Upper lobe of left lung (tissue), 4 donors: Measurements from ENCODE around the gene ENOSF1.

Experiments
- POLR2A ChIP-seq, 4 donors: fragments of 450-650 bp; IDR thresholded peaks; one replicate each; pipeline ENCODE4 v1.5.1; 2016 to 2017; ENCODE audit warnings: antibody characterized with exemption in 4 of 4, mild to moderate bottlenecking in 2 of 4
- POLR2AphosphoS5 ChIP-seq, 2 donors: sonication (generic); formaldehyde crosslinking; IDR thresholded peaks; one replicate each; pipeline ENCODE4 v1.5.1; 2017; ENCODE audit warnings: antibody characterized with exemption in 2 of 2
- TF ChIP-seq, protein P1 (sequence below), 6 experiments: fragments of 450-650 bp in 4 of 6; fragments of 200-600 bp in 2 of 6; sonication (generic) in 2 of 6; IDR thresholded peaks; one replicate each; pipeline ENCODE4 v1.5.1; 2016 to 2019; ENCODE audit warnings: antibody characterized with exemption in 6 of 6

DNA sequence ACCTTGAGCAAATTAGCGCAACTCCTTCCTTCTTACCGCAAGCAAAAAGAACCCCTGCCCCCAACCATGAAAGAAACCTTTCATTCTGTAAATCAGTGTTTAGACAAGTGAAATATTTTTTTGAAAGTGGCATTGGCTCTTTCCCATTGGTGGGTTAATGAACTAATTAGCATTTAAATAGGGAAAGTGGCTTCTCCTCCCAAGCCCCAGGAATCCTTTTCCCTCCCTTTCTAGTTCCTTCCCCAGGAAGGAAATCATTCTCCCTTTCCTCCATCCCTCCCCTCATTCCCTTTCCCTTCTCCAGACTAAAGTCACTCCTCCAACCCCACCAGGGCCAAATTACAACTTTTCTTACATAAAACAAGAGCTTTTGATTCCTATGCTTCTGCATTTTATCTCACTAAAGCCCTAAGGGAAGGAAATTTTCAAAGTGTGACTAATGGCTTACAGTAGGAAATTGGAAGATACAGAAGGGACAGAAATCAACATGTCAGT lies 77.8 kb downstream of the ENOSF1 start:
- no peak for TF ChIP-seq POLR2AphosphoS5 (IDR thresholded peaks at IDR 0.05)
- TF ChIP-seq, protein P1, sequence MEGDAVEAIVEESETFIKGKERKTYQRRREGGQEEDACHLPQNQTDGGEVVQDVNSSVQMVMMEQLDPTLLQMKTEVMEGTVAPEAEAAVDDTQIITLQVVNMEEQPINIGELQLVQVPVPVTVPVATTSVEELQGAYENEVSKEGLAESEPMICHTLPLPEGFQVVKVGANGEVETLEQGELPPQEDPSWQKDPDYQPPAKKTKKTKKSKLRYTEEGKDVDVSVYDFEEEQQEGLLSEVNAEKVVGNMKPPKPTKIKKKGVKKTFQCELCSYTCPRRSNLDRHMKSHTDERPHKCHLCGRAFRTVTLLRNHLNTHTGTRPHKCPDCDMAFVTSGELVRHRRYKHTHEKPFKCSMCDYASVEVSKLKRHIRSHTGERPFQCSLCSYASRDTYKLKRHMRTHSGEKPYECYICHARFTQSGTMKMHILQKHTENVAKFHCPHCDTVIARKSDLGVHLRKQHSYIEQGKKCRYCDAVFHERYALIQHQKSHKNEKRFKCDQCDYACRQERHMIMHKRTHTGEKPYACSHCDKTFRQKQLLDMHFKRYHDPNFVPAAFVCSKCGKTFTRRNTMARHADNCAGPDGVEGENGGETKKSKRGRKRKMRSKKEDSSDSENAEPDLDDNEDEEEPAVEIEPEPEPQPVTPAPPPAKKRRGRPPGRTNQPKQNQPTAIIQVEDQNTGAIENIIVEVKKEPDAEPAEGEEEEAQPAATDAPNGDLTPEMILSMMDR (IDR thresholded peaks at IDR 0.05) = no peak
- TF ChIP-seq POLR2A (IDR thresholded peaks at IDR 0.05) = no peak
